ENCODE data around the gene PDE6C. TPM values are rescaled to one million over a fixed set of nuclear protein-coding genes. Genes with fewer than 3 reads are reported as not detected.

PDE6C gene
- total RNA-seq, 1 experiment from 2014 or later, result not detected

- no TSS peak for BruUV-seq (replicated peaks)
- DNase-seq (ENCODE audit: low read depth, low spot score), result no peak
- in situ Hi-C loops (cut with HindIII; ENCODE audit: low pct_unique_long_range_greater_than_20kb, low sequenced_read_pairs) (no loop called here), intact Hi-C loops (cut with micrococcal nuclease; ENCODE audit: unreplicated experiment) (no loop called here)
- Histone ChIP-seq H3K27ac (ENCODE audit: low read length) (no peak overlapping the region), H3K4me1 (ENCODE audit: control insufficient read depth, insufficient read depth, low read length) (no peaks in the 10 kb centered on the region), H3K9me3 (ENCODE audit: control insufficient read depth, insufficient read depth, low read depth, low read length) (no peaks in the 10 kb centered on the region), H3K4me3 (ENCODE audit: low read depth in 2 of 2, low read length in 2 of 2) (no peak overlapping the region), H3K27me3 (ENCODE audit: control insufficient read depth, insufficient read depth, low read length) (no peaks in the 10 kb centered on the region), H3K36me3 (ENCODE audit: control insufficient read depth, insufficient read depth, low read length) (peaks cover 40% of the 10 kb centered on the region)
- TF ChIP-seq REST (IDR thresholded peaks at IDR 0.05; ENCODE audit: insufficient read depth in 1 of 2, low read depth in 2 of 2, low read length in 1 of 2) (no peak), POLR2AphosphoS5 (IDR thresholded peaks at IDR 0.05; ENCODE audit: low read depth, low read length) (no peak), SIN3A (IDR thresholded peaks at IDR 0.05; ENCODE audit: borderline replicate concordance, insufficient read depth, low read depth, low read length) (no peak), CTCF (IDR thresholded peaks at IDR 0.05) (no peak), TCF7L2 (IDR thresholded peaks at IDR 0.05; ENCODE audit: low read depth, low read length) (no peak)
- no peak for ATAC-seq
- POLR2A ChIA-PET, result no interaction called here
- CTCF ChIA-PET, result no interaction called here
Observed at GRCh38 chr10:93672022-93672678, 59.8 kb downstream of the PDE6C start.

- Histone ChIP-seq H3K4me3 (ENCODE audit: low read depth in 2 of 2, low read length in 2 of 2) (no peak overlapping the region), H3K27ac (ENCODE audit: low read length) (no peak overlapping the region), H3K36me3 (ENCODE audit: control insufficient read depth, insufficient read depth, low read length) (peaks cover 38% of the 10 kb centered on the region), H3K27me3 (ENCODE audit: control insufficient read depth, insufficient read depth, low read length) (no peaks in the 10 kb centered on the region), H3K9me3 (ENCODE audit: control insufficient read depth, insufficient read depth, low read depth, low read length) (no peaks in the 10 kb centered on the region), H3K4me1 (ENCODE audit: control insufficient read depth, insufficient read depth, low read length) (no peaks in the 10 kb centered on the region)
- CTCF ChIA-PET, result no interaction called here
- no peak for ATAC-seq
- TF ChIP-seq REST (IDR thresholded peaks at IDR 0.05; ENCODE audit: insufficient read depth in 1 of 2, low read depth in 2 of 2, low read length in 1 of 2) (no peak), TCF7L2 (IDR thresholded peaks at IDR 0.05; ENCODE audit: low read depth, low read length) (no peak), CTCF (IDR thresholded peaks at IDR 0.05) (no peak), POLR2AphosphoS5 (IDR thresholded peaks at IDR 0.05; ENCODE audit: low read depth, low read length) (no peak), SIN3A (IDR thresholded peaks at IDR 0.05; ENCODE audit: borderline replicate concordance, insufficient read depth, low read depth, low read length) (no peak)
- DNase-seq (ENCODE audit: low read depth, low spot score), result no peak
- no TSS peak for BruUV-seq (replicated peaks)
- in situ Hi-C loops (cut with HindIII; ENCODE audit: low pct_unique_long_range_greater_than_20kb, low sequenced_read_pairs) (no loop called here), intact Hi-C loops (cut with micrococcal nuclease; ENCODE audit: unreplicated experiment) (no loop called here)
- POLR2A ChIA-PET, result no interaction called here
Observed at GRCh38 chr10:93672890-93673289, 60.6 kb downstream of the PDE6C start.

Measured in Panc1 (cell line).